DOHH2 (cell line): ENCODE results near the gene PHF23.

Source experiments
- H3F3A ChIP-seq: fragments of 200-600 bp; sonication (generic), shearing (Covaris generic); 2 replicates; pipeline ENCODE4 v1.6.0; 2016; ENCODE audit warnings: antibody characterized with exemption, mild to moderate bottlenecking; ENCODE audit not compliant: control insufficient read depth, insufficient read depth
- H3K27ac ChIP-seq: fragments of 200-600 bp; sonication (generic); 2 replicates; pipeline ENCODE4 v1.5.1; 2014; ENCODE audit warnings: low read depth, mild to moderate bottlenecking, low read length, moderate library complexity
- H3K27me3 ChIP-seq: fragments of 200-600 bp; sonication (generic); 2 replicates; pipeline ENCODE4 v1.6.1; 2014; ENCODE audit warnings: mild to moderate bottlenecking, low read length, mixed read lengths; ENCODE audit not compliant: control insufficient read depth
- H3K36me3 ChIP-seq: fragments of 200-600 bp; sonication (generic); 2 replicates; pipeline ENCODE4 v1.6.1; 2014; ENCODE audit warnings: mild to moderate bottlenecking, low read length, moderate library complexity, mixed read lengths; ENCODE audit not compliant: control insufficient read depth
- H3K4me1 ChIP-seq: fragments of 200-600 bp; sonication (generic); 2 replicates; pipeline ENCODE4 v1.6.1; 2014; ENCODE audit warnings: mild to moderate bottlenecking, low read length, mixed read lengths; ENCODE audit not compliant: control insufficient read depth
- H3K4me2 ChIP-seq: fragments of 200-600 bp; sonication (generic); 2 replicates; pipeline ENCODE4 v1.6.0; 2014; ENCODE audit warnings: mild to moderate bottlenecking, low read length, moderate library complexity
- H3K4me3 ChIP-seq: fragments of 200-600 bp; sonication (generic); 2 replicates; pipeline ENCODE4 v1.5.1; 2014; ENCODE audit warnings: mild to moderate bottlenecking, low read length, mixed read lengths
- H3K79me2 ChIP-seq: fragments of 200-600 bp; sonication (generic); 2 replicates; pipeline ENCODE4 v1.6.1; 2014; ENCODE audit warnings: mild to moderate bottlenecking, low read length, mixed read lengths; ENCODE audit not compliant: control insufficient read depth
- H3K9me2 ChIP-seq: fragments of 200-600 bp; sonication (generic); replicated peaks from 2 replicates; pipeline ENCODE4 v1.6.1; 2014; ENCODE audit warnings: mild to moderate bottlenecking, low read length, mixed read lengths; ENCODE audit not compliant: control insufficient read depth
- H3K9me3 ChIP-seq: fragments of 200-600 bp; sonication (generic); 2 replicates; pipeline ENCODE4 v1.6.1; 2014; ENCODE audit warnings: antibody characterized with exemption, low read length, mixed read lengths; ENCODE audit not compliant: control insufficient read depth, insufficient read depth
- H4K20me1 ChIP-seq: fragments of 200-600 bp; sonication (generic); 2 replicates; pipeline ENCODE4 v1.6.0; 2014; ENCODE audit warnings: low read depth, mild to moderate bottlenecking, antibody characterized with exemption, low read length, moderate library complexity; ENCODE audit not compliant: control insufficient read depth, insufficient read depth
- EZH2phosphoT487 ChIP-seq: fragments of 200-600 bp; sonication (generic); IDR thresholded peaks from 2 replicates; pipeline ENCODE4 v1.6.1; 2017; ENCODE audit warnings: borderline replicate concordance, mild to moderate bottlenecking, antibody characterized with exemption, low read length, moderate library complexity, mixed read lengths
- TF ChIP-seq, protein P1 (sequence below): fragments of 200-600 bp; sonication (generic); IDR thresholded peaks from one replicate; pipeline ENCODE4 v1.5.1; 2014; ENCODE audit warnings: antibody characterized with exemption, mild to moderate bottlenecking, low read depth, low read length; ENCODE audit not compliant: poor library complexity, severe bottlenecking

PHF23 gene

DNA sequence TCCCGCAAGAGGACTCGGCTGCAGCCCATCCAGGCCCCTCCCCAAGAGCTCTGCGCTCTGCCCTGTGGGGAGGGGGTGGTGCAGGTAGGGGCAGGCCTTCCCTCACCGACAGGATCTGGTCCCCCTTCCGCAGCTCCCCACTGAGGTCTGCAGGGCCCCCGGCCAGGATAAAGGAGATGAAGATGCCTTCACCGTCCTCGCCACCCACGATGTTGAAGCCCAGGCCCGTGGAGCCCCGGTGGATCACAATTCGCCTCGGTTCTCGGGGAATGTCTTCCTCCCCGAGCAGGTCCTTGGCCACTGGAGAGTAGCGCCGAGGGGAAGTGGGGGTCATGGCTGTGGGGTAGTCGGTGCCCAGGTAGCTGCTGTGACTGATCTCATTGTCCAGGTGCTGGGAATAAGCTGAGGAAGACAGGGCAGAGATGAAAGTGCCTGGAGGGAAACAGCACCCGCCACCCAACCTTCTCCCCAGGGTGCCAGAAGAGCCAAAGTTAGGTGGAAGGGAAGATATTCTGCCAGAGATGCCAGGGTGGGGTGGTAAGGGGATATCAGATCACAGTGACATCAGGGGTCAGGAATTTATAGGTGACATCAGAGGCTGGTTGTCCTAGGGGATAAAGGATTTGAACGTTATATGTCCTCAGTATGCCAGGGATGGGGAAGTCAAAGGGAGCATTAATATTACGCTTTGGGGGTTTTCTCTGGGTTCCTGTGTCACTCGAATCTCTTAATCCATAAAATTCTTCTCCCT lies 42.4 kb downstream of the PHF23 start:
- H3K79me2 ChIP-seq: no peaks in the 10 kb centered on the region

DNA sequence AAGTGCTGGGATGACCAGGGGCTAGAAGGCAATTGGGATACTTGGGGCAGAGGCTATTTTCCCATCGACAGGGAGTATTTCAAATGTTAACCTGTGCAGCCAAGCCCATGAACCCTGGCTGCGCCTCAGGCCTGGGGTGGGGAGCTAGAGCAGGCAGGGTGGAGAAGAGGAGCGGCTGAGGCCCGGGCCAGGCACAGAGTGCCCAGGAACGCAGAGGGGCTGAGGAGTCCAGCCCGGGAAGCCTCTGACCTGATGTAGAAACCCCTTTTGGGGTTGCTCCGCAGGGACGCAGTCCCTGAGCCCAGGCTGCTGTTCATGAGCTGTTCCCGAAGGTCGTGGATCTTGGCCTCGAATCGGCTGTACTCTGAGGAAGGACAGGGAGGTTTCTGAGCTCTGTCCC lies 43.3 kb downstream of the PHF23 start:
- H3K27me3 ChIP-seq: no peaks in the 10 kb centered on the region
- no peaks in the 10 kb centered on the region for H3F3A ChIP-seq
- TF ChIP-seq EZH2phosphoT487: no peak
- TF ChIP-seq, protein P1, sequence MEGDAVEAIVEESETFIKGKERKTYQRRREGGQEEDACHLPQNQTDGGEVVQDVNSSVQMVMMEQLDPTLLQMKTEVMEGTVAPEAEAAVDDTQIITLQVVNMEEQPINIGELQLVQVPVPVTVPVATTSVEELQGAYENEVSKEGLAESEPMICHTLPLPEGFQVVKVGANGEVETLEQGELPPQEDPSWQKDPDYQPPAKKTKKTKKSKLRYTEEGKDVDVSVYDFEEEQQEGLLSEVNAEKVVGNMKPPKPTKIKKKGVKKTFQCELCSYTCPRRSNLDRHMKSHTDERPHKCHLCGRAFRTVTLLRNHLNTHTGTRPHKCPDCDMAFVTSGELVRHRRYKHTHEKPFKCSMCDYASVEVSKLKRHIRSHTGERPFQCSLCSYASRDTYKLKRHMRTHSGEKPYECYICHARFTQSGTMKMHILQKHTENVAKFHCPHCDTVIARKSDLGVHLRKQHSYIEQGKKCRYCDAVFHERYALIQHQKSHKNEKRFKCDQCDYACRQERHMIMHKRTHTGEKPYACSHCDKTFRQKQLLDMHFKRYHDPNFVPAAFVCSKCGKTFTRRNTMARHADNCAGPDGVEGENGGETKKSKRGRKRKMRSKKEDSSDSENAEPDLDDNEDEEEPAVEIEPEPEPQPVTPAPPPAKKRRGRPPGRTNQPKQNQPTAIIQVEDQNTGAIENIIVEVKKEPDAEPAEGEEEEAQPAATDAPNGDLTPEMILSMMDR: no peak
- no peaks in the 10 kb centered on the region for H4K20me1 ChIP-seq
- peaks cover 4% of the 10 kb centered on the region for H3K36me3 ChIP-seq
- H3K4me2 ChIP-seq: no peak overlapping the region
- no peak overlapping the region for H3K27ac ChIP-seq
- no peak overlapping the region for H3K4me3 ChIP-seq
- no peaks in the 10 kb centered on the region for H3K9me3 ChIP-seq
- H3K9me2 ChIP-seq: no peaks in the 10 kb centered on the region
- H3K4me1 ChIP-seq: no peaks in the 10 kb centered on the region
- no peaks in the 10 kb centered on the region for H3K79me2 ChIP-seq

More for the DNA sequence above, 42.4 kb downstream of the PHF23 start:
- H3K27me3 ChIP-seq: no peaks in the 10 kb centered on the region
- H4K20me1 ChIP-seq: no peaks in the 10 kb centered on the region
- no peaks in the 10 kb centered on the region; the same call in 1 of the 2 replicates for H3K36me3 ChIP-seq
- no peaks in the 10 kb centered on the region for H3K9me2 ChIP-seq
- TF ChIP-seq EZH2phosphoT487: no peak
- TF ChIP-seq, protein P1: no peak
- no peaks in the 10 kb centered on the region for H3F3A ChIP-seq
- no peaks in the 10 kb centered on the region for H3K9me3 ChIP-seq
- no peak overlapping the region for H3K4me3 ChIP-seq
- no peaks in the 10 kb centered on the region for H3K4me1 ChIP-seq
- no peak overlapping the region for H3K4me2 ChIP-seq
- H3K27ac ChIP-seq: no peak overlapping the region

DNA sequence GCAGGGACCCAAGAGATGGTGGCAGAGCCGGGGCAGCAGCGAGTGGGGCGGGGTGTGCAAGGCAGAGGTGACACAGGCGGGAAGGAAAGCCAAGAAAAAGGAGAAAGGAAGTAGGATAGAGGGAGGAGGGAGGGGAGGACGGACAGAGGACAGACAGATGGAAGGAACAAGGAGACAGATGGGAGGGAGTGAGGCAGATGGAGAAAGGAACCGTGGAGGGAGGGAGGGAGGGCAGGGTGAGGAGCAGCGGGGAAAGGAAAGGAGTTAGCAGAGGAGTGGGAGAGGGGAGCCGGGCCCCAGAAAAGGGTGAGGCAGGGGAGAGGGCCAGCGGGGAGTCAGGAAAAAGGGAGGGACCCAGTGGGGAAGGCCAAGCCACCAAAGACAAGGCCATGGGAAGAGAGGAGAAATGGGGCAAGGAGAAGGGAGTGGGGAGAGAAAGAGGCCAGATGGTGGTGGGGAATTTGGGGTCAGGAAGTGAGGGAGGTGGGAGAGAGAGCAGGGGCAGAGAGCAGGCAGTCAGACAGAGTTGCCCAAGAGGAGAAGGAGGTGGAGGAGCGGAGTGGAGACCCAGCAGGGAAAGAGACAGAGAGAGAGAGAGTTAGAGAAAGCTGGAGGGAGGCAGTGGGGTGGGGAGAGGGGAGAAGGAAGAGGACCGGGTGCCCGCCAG lies 46.9 kb downstream of the PHF23 start:
- H3K4me3 ChIP-seq: no peak overlapping the region
- H3K9me3 ChIP-seq: no peaks in the 10 kb centered on the region
- no peaks in the 10 kb centered on the region for H3K79me2 ChIP-seq
- no peak overlapping the region for H3K4me2 ChIP-seq
- no peaks in the 10 kb centered on the region for H3K27me3 ChIP-seq
- H3K36me3 ChIP-seq: peaks cover 5% of the 10 kb centered on the region
- no peak for TF ChIP-seq EZH2phosphoT487
- TF ChIP-seq, protein P1: no peak
- no peak overlapping the region for H3K27ac ChIP-seq
- no peaks in the 10 kb centered on the region for H4K20me1 ChIP-seq
- no peaks in the 10 kb centered on the region for H3K4me1 ChIP-seq
- H3F3A ChIP-seq: no peaks in the 10 kb centered on the region
- H3K9me2 ChIP-seq: no peaks in the 10 kb centered on the region
